Measurements from ENCODE around the gene ZC2HC1B. TPM values are rescaled to one million over a fixed set of nuclear protein-coding genes. Genes with fewer than 3 reads are reported as not detected.

The ZC2HC1B gene
- total and polyA plus RNA-seq, 9 of the 15 experiments (the other 6 are each of a cell fraction or from before 2014, with no cell fraction given) = not detected

DNA sequence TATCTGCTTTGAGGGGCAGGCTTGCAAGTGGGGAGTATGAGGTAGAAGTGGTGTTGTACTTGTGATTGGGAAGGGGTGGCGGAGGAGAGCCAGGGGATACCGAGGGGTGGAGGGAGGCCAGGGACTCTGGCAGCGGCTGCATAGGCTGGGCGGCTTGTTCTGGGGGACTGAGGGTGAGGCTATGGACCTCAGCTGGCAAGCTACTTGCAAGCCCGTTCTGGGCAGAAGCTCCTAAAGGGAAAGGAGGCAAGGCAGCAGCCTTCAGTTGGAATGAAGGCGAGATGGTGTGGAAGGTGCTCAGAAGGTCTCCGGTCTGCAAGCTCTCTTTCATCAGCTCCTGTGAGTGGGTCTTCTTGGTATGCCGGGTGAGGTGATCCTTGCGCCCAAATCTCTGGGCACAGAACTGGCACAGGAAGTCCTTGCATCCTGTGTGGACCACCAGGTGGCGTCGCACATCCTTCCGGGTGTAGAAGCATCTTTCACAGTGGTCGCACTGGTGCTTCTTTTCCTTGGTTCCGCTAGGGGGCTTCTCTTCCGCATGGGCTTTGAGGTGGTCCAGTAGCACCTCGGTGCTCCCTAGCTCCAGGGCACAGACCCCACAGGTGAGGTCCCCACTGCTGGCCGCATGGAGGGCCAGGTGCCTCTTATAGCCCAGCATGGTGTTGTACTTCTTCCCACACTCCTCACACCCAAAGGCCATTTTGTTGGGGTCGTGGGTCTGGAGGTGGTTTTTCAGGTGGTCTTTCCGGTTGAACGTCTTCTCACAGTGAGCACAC, 77.8 kb downstream of the ZC2HC1B start (continued):
- TF ChIP-seq, protein P1, sequence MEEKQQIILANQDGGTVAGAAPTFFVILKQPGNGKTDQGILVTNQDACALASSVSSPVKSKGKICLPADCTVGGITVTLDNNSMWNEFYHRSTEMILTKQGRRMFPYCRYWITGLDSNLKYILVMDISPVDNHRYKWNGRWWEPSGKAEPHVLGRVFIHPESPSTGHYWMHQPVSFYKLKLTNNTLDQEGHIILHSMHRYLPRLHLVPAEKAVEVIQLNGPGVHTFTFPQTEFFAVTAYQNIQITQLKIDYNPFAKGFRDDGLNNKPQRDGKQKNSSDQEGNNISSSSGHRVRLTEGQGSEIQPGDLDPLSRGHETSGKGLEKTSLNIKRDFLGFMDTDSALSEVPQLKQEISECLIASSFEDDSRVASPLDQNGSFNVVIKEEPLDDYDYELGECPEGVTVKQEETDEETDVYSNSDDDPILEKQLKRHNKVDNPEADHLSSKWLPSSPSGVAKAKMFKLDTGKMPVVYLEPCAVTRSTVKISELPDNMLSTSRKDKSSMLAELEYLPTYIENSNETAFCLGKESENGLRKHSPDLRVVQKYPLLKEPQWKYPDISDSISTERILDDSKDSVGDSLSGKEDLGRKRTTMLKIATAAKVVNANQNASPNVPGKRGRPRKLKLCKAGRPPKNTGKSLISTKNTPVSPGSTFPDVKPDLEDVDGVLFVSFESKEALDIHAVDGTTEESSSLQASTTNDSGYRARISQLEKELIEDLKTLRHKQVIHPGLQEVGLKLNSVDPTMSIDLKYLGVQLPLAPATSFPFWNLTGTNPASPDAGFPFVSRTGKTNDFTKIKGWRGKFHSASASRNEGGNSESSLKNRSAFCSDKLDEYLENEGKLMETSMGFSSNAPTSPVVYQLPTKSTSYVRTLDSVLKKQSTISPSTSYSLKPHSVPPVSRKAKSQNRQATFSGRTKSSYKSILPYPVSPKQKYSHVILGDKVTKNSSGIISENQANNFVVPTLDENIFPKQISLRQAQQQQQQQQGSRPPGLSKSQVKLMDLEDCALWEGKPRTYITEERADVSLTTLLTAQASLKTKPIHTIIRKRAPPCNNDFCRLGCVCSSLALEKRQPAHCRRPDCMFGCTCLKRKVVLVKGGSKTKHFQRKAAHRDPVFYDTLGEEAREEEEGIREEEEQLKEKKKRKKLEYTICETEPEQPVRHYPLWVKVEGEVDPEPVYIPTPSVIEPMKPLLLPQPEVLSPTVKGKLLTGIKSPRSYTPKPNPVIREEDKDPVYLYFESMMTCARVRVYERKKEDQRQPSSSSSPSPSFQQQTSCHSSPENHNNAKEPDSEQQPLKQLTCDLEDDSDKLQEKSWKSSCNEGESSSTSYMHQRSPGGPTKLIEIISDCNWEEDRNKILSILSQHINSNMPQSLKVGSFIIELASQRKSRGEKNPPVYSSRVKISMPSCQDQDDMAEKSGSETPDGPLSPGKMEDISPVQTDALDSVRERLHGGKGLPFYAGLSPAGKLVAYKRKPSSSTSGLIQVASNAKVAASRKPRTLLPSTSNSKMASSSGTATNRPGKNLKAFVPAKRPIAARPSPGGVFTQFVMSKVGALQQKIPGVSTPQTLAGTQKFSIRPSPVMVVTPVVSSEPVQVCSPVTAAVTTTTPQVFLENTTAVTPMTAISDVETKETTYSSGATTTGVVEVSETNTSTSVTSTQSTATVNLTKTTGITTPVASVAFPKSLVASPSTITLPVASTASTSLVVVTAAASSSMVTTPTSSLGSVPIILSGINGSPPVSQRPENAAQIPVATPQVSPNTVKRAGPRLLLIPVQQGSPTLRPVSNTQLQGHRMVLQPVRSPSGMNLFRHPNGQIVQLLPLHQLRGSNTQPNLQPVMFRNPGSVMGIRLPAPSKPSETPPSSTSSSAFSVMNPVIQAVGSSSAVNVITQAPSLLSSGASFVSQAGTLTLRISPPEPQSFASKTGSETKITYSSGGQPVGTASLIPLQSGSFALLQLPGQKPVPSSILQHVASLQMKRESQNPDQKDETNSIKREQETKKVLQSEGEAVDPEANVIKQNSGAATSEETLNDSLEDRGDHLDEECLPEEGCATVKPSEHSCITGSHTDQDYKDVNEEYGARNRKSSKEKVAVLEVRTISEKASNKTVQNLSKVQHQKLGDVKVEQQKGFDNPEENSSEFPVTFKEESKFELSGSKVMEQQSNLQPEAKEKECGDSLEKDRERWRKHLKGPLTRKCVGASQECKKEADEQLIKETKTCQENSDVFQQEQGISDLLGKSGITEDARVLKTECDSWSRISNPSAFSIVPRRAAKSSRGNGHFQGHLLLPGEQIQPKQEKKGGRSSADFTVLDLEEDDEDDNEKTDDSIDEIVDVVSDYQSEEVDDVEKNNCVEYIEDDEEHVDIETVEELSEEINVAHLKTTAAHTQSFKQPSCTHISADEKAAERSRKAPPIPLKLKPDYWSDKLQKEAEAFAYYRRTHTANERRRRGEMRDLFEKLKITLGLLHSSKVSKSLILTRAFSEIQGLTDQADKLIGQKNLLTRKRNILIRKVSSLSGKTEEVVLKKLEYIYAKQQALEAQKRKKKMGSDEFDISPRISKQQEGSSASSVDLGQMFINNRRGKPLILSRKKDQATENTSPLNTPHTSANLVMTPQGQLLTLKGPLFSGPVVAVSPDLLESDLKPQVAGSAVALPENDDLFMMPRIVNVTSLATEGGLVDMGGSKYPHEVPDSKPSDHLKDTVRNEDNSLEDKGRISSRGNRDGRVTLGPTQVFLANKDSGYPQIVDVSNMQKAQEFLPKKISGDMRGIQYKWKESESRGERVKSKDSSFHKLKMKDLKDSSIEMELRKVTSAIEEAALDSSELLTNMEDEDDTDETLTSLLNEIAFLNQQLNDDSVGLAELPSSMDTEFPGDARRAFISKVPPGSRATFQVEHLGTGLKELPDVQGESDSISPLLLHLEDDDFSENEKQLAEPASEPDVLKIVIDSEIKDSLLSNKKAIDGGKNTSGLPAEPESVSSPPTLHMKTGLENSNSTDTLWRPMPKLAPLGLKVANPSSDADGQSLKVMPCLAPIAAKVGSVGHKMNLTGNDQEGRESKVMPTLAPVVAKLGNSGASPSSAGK (IDR thresholded peaks at IDR 0.05) = no peak
- TF ChIP-seq ZNF707 (CRISPR knock-in tag; conservative IDR thresholded peaks at IDR 0.05) (no peak), FOXK1 (CRISPR knock-in tag; IDR thresholded peaks at IDR 0.05; ENCODE audit: borderline replicate concordance) (no peak), POLR2A (conservative IDR thresholded peaks at IDR 0.05) (no peak), XRCC5 (IDR thresholded peaks at IDR 0.05; ENCODE audit: low read depth, low read length) (peak; percentile 67; the same call in 1 of the 2 replicates)
- TF ChIP-seq, protein P2, sequence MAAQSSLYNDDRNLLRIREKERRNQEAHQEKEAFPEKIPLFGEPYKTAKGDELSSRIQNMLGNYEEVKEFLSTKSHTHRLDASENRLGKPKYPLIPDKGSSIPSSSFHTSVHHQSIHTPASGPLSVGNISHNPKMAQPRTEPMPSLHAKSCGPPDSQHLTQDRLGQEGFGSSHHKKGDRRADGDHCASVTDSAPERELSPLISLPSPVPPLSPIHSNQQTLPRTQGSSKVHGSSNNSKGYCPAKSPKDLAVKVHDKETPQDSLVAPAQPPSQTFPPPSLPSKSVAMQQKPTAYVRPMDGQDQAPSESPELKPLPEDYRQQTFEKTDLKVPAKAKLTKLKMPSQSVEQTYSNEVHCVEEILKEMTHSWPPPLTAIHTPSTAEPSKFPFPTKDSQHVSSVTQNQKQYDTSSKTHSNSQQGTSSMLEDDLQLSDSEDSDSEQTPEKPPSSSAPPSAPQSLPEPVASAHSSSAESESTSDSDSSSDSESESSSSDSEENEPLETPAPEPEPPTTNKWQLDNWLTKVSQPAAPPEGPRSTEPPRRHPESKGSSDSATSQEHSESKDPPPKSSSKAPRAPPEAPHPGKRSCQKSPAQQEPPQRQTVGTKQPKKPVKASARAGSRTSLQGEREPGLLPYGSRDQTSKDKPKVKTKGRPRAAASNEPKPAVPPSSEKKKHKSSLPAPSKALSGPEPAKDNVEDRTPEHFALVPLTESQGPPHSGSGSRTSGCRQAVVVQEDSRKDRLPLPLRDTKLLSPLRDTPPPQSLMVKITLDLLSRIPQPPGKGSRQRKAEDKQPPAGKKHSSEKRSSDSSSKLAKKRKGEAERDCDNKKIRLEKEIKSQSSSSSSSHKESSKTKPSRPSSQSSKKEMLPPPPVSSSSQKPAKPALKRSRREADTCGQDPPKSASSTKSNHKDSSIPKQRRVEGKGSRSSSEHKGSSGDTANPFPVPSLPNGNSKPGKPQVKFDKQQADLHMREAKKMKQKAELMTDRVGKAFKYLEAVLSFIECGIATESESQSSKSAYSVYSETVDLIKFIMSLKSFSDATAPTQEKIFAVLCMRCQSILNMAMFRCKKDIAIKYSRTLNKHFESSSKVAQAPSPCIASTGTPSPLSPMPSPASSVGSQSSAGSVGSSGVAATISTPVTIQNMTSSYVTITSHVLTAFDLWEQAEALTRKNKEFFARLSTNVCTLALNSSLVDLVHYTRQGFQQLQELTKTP (IDR thresholded peaks at IDR 0.05; ENCODE audit: low read depth in 1 of 2, partially characterized antibody in 2 of 2) = no peak
- TF ChIP-seq, protein P3, sequence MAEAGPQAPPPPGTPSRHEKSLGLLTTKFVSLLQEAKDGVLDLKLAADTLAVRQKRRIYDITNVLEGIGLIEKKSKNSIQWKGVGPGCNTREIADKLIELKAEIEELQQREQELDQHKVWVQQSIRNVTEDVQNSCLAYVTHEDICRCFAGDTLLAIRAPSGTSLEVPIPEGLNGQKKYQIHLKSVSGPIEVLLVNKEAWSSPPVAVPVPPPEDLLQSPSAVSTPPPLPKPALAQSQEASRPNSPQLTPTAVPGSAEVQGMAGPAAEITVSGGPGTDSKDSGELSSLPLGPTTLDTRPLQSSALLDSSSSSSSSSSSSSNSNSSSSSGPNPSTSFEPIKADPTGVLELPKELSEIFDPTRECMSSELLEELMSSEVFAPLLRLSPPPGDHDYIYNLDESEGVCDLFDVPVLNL (CRISPR knock-in tag; IDR thresholded peaks at IDR 0.05; ENCODE audit: low read depth) = no peak
- TF ChIP-seq, protein P4, sequence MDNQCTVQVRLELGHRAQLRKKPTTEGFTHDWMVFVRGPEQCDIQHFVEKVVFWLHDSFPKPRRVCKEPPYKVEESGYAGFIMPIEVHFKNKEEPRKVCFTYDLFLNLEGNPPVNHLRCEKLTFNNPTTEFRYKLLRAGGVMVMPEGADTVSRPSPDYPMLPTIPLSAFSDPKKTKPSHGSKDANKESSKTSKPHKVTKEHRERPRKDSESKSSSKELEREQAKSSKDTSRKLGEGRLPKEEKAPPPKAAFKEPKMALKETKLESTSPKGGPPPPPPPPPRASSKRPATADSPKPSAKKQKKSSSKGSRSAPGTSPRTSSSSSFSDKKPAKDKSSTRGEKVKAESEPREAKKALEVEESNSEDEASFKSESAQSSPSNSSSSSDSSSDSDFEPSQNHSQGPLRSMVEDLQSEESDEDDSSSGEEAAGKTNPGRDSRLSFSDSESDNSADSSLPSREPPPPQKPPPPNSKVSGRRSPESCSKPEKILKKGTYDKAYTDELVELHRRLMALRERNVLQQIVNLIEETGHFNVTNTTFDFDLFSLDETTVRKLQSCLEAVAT (IDR thresholded peaks at IDR 0.05) = no peak

Measured in K562 (cell line).